Measurements from ENCODE around the gene LCE4A.

DNA sequence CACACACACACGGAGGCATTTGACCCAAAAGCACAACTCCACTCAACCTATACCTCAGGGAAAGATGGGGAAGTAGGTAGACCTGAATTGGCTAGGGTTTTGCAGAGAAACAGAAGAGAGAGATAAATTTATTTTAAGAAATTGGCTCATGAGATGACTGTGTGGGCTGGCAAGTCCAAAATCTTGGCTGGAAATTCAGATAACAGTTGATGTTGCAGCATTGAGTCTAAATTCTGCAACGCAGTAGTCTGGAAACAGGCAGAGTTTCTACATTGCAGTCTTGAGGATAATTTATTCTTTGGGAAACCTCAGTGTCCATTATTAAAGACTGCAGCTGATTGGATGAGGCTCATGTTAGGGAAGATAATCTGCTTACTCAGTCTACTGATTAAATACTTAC, 26.3 kb upstream of the LCE4A start:
- TF ChIP-seq, protein P1, sequence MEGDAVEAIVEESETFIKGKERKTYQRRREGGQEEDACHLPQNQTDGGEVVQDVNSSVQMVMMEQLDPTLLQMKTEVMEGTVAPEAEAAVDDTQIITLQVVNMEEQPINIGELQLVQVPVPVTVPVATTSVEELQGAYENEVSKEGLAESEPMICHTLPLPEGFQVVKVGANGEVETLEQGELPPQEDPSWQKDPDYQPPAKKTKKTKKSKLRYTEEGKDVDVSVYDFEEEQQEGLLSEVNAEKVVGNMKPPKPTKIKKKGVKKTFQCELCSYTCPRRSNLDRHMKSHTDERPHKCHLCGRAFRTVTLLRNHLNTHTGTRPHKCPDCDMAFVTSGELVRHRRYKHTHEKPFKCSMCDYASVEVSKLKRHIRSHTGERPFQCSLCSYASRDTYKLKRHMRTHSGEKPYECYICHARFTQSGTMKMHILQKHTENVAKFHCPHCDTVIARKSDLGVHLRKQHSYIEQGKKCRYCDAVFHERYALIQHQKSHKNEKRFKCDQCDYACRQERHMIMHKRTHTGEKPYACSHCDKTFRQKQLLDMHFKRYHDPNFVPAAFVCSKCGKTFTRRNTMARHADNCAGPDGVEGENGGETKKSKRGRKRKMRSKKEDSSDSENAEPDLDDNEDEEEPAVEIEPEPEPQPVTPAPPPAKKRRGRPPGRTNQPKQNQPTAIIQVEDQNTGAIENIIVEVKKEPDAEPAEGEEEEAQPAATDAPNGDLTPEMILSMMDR (IDR thresholded peaks at IDR 0.05; ENCODE audit: borderline replicate concordance, extremely low read depth, low read length, poor library complexity, severe bottlenecking), result no peak
- TF ChIP-seq EZH2 (IDR thresholded peaks at IDR 0.05; ENCODE audit: borderline replicate concordance, low read depth, low read length, severe bottlenecking), result no peak

Data from DND-41 (cell line).